OCI-LY3 (cell line): ENCODE results near the gene DYNLL2.

ENCODE experiments used
- H2AFZ ChIP-seq: fragments of 200-600, 300-600 bp; shearing (Covaris generic); 2 replicates; pipeline ENCODE4 v1.6.0; 2014; ENCODE audit warnings: antibody characterized with exemption, low read depth, low read length
- H3K27ac ChIP-seq: fragments of 200-600, 300-600 bp; sonication (generic); 2 replicates; pipeline ENCODE4 v1.5.1; 2014; ENCODE audit warnings: mild to moderate bottlenecking, low read length, moderate library complexity, mixed read lengths
- H3K27me3 ChIP-seq: fragments of 200-600, 300-600 bp; sonication (generic); 2 replicates; pipeline ENCODE4 v1.6.1; 2014; ENCODE audit warnings: low read depth, low read length, mixed read lengths
- H3K36me3 ChIP-seq: fragments of 200-600, 300-600 bp; sonication (generic); replicated peaks from 2 replicates; pipeline ENCODE3; 2014; ENCODE audit warnings: low read depth, low read length, mixed read lengths
- H3K4me1 ChIP-seq: fragments of 300-600, 200-600 bp; sonication (generic); 2 replicates; pipeline ENCODE4 v1.6.1; 2014; ENCODE audit warnings: low read length, mixed read lengths
- H3K4me2 ChIP-seq: fragments of 200-600, 300-600 bp; sonication (generic); 2 replicates; pipeline ENCODE4 v1.6.1; 2014; ENCODE audit warnings: low read length, mixed read lengths
- H3K4me3 ChIP-seq: fragments of 300-600, 200-600 bp; sonication (generic); 2 replicates; pipeline ENCODE4 v1.5.1; 2014; ENCODE audit warnings: antibody characterized with exemption, mild to moderate bottlenecking, low read length, moderate library complexity
- H3K79me2 ChIP-seq: fragments of 300-600, 200-600 bp; shearing (Covaris generic); 2 replicates; pipeline ENCODE4 v1.6.1; 2014; ENCODE audit warnings: mild to moderate bottlenecking, low read length, mixed read lengths
- H3K9ac ChIP-seq: fragments of 300-600, 200-600 bp; shearing (Covaris generic); 2 replicates; pipeline ENCODE4 v1.6.0; 2014; ENCODE audit warnings: mild to moderate bottlenecking, low read length, moderate library complexity
- H3K9me3 ChIP-seq: fragments of 200-600, 300-600 bp; shearing (Covaris generic); 2 replicates; pipeline ENCODE4 v1.6.1; 2014; ENCODE audit warnings: low read length, mixed read lengths; ENCODE audit not compliant: insufficient read depth
- H4K20me1 ChIP-seq: fragments of 200-600, 300-600 bp; sonication (generic); 2 replicates; pipeline ENCODE4 v1.6.1; 2016; ENCODE audit warnings: low read length, mixed read lengths; ENCODE audit not compliant: insufficient read depth
- CTCF ChIP-seq: fragments of 200-600, 300-600 bp; sonication (generic); IDR thresholded peaks from 2 replicates; pipeline ENCODE4 v1.5.1; 2014; ENCODE audit warnings: antibody characterized with exemption, low read length, low read depth
- EZH2phosphoT487 ChIP-seq: fragments of 200-600 bp; shearing (Covaris generic); IDR thresholded peaks from 2 replicates; pipeline ENCODE4 v1.6.1; 2018; ENCODE audit warnings: antibody characterized with exemption, mixed run types, low read depth

Gene DYNLL2

DNA sequence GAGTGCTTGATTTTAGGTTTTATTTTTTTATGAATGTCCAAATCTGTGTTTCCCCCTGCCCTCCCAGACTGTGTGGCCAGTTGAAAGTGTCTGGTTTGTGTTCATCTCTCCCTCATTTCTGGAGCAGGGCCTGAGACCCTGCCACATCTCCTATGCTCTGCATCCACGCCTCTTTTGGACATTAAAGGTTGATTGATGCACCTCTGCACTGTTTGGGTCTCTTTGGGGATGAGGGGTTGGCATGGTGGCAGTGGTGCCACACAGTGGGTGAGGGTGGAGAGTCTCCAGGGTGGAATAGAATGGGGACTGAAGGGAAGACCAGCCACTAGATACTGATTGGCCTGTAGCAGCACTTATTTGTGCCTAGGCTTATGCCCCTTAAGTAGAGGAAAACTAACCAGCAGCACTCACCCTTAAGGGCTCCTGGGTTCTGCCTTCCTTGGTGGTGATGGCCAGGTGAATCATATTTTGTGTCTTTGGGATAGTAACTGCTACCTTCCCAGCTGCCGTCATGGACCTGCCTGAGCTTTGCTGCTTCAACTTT, 7.9 kb downstream of the DYNLL2 start:
- Histone ChIP-seq H3K27me3 (no peaks in the 10 kb centered on the region), H3K36me3 (peaks cover 86% of the 10 kb centered on the region), H3K4me3 (no peak overlapping the region), H3K9me3 (no peaks in the 10 kb centered on the region), H3K79me2 (peaks cover 41% of the 10 kb centered on the region), H3K9ac (no peak overlapping the region), H3K4me1 (no peaks in the 10 kb centered on the region), H3K4me2 (no peak overlapping the region), H3K27ac (no peak overlapping the region), H4K20me1 (peaks cover 60% of the 10 kb centered on the region), H2AFZ (no peak overlapping the region)
- TF ChIP-seq EZH2phosphoT487: no peak
- TF ChIP-seq CTCF: no peak

DNA sequence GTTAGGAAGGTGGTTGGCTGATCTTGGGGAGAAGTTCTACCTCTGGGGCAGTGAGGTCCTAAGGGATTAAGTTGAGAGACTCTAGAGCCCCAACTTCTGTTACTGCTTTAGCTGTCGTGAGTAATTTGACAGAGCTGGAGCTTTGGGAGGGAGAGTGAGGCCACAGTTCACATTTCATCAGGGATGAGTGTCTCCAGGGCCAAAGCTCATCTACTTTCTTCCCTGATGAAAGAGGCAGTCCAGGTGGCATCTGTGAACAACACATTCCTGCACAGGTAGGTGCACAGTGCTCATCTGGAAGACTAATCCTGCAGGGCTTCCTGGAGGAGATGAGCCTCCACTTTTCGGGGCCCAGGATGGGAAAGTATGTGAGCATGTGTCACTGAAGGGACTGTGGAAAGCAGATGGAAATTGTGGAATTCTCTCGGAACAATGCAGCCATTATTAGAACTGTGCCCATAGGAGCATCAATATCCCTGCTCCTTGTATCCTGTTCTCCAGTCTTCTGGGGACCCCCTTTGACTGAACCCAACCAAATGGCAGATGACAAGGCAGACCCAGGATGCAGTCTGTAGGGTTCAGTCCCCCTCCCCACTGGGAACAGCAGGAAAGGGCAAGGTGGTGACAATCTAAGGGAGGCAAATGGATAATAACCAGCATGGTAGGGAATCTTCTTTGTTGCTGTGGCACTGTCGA, 9.0 kb downstream of the DYNLL2 start:
- peaks cover 74% of the 10 kb centered on the region for H3K36me3 ChIP-seq
- no peak overlapping the region for H3K4me3 ChIP-seq
- no peak overlapping the region for H3K9ac ChIP-seq
- H3K9me3 ChIP-seq: no peaks in the 10 kb centered on the region
- no peak overlapping the region for H2AFZ ChIP-seq
- peaks cover 30% of the 10 kb centered on the region for H3K79me2 ChIP-seq
- no peak overlapping the region for H3K4me2 ChIP-seq
- no peaks in the 10 kb centered on the region for H3K27me3 ChIP-seq
- H3K27ac ChIP-seq: no peak overlapping the region
- H3K4me1 ChIP-seq: no peaks in the 10 kb centered on the region
- peaks cover 48% of the 10 kb centered on the region for H4K20me1 ChIP-seq
- TF ChIP-seq EZH2phosphoT487 (no peak), CTCF (no peak)

DNA sequence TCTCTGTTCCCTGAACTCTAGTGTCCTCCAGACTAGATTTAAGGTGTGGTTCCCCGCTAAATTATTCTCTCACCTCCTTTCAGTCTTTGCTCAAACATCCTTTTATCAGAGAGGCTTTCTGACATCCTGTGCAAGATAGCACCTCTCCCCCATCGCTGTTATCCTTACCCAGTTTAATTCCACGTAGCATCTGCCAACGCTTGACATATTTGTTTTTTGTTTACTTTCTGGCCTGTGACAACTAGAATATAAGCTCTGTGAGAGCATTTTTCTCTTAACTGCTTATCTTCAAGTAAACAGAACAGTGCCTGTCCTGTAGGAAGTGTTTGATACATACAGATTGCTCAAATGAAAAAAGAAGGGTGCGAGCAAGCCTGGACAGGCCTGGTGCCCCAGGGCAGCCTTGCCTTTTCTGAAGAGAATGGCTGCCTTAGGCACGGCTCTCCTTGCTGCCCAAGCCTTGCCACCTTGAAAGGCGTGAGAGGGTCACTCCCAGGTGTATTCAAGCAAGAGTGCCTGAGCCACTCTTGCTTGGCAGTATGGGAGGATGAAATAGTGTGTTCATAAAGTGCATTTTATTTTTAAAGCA, 9.7 kb downstream of the DYNLL2 start:
- H3K27ac ChIP-seq: no peak overlapping the region
- no peak overlapping the region for H2AFZ ChIP-seq
- H3K4me1 ChIP-seq: no peaks in the 10 kb centered on the region
- H3K9me3 ChIP-seq: no peaks in the 10 kb centered on the region
- TF ChIP-seq EZH2phosphoT487: no peak
- no peak overlapping the region for H3K4me3 ChIP-seq
- peaks cover 68% of the 10 kb centered on the region for H3K36me3 ChIP-seq
- peaks cover 42% of the 10 kb centered on the region for H4K20me1 ChIP-seq
- no peak overlapping the region for H3K4me2 ChIP-seq
- no peaks in the 10 kb centered on the region for H3K27me3 ChIP-seq
- H3K79me2 ChIP-seq: peaks cover 23% of the 10 kb centered on the region
- no peak overlapping the region for H3K9ac ChIP-seq

DNA sequence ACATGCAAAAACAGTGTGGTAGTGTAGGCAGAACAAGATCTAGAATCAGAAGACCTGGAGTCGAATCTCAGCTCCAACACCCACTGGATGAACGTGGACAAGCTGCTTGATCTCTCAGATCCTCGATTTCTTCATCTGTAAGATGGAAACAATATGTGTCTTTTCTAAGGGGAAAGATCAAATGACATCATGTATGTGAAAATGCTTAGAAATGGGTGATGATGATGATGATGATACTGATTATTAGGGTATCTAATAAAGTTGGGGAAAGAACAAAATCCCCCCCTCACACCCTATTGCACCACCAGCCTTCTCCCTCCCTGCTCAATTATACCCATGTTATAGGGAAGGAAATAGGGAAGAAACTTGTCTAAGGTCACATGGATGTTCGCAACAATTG, 10.9 kb downstream of the DYNLL2 start:
- H4K20me1 ChIP-seq: peaks cover 29% of the 10 kb centered on the region
- H2AFZ ChIP-seq: no peak overlapping the region
- H3K9me3 ChIP-seq: no peaks in the 10 kb centered on the region
- TF ChIP-seq CTCF (no peak), EZH2phosphoT487 (no peak)
- H3K9ac ChIP-seq: no peak overlapping the region
- no peaks in the 10 kb centered on the region for H3K4me1 ChIP-seq
- H3K79me2 ChIP-seq: peaks cover 11% of the 10 kb centered on the region; the same call in 1 of the 2 replicates
- H3K27ac ChIP-seq: no peak overlapping the region
- H3K4me3 ChIP-seq: no peak overlapping the region
- H3K4me2 ChIP-seq: no peak overlapping the region
- peaks cover 56% of the 10 kb centered on the region for H3K36me3 ChIP-seq
- no peaks in the 10 kb centered on the region for H3K27me3 ChIP-seq
